Kidney (tissue), 14 donors: ENCODE measurements around the gene PVALEF. TPM values are rescaled to one million over a fixed set of nuclear protein-coding genes. Genes with fewer than 3 reads are reported as not detected.

Experiments used
- DNase-seq, 5 donors: peaks; one replicate each; pipeline ENCODE4 v3.0.0-alpha.2; 2013 to 2020
- FAIRE-seq: peaks from 2 replicates; lab custom pipeline; 2012; peaks lifted over from hg19 to GRCh38; lab: Jason Lieb, UNC
- H3K27ac ChIP-seq, 2 donors: one replicate each; pipeline ENCODE4 v1.7.0; 2013; ENCODE audit warnings: low read depth in 2 of 2, low read length in 2 of 2, inconsistent platforms in 1 of 2
- H3K27me3 ChIP-seq: one replicate; pipeline ENCODE4 v1.7.1; 2013; ENCODE audit warnings: low read length, inconsistent platforms; ENCODE audit not compliant: control insufficient read depth, insufficient read depth
- H3K36me3 ChIP-seq, 3 donors: one replicate each; pipeline versions ENCODE4 v1.7.0 to v1.7.1; 2013; ENCODE audit warnings: low read length in 3 of 3, control low read depth in 1 of 3, inconsistent platforms in 1 of 3; ENCODE audit not compliant: insufficient read depth in 3 of 3, control insufficient read depth in 2 of 3
- H3K4me1 ChIP-seq, 3 donors: one replicate each; pipeline versions ENCODE4 v1.7.0 to v1.7.1; 2013; ENCODE audit warnings: low read length in 3 of 3, inconsistent platforms in 1 of 3, low read depth in 1 of 3; ENCODE audit not compliant: control insufficient read depth in 2 of 3, insufficient read depth in 2 of 3
- H3K4me3 ChIP-seq, 3 donors: one replicate each; pipeline versions ENCODE4 v1.7.0 to v1.8.1; 2013; ENCODE audit warnings: low read length in 3 of 3, control low read depth in 1 of 3, inconsistent platforms in 1 of 3
- H3K9ac ChIP-seq, 3 donors: one replicate each; pipeline versions ENCODE4 v1.7.0 to v1.7.1; 2013; ENCODE audit warnings: low read length in 3 of 3, control low read depth in 1 of 3, inconsistent platforms in 1 of 3
- H3K9me3 ChIP-seq, 3 donors: one replicate each; pipeline versions ENCODE4 v1.7.0 to v1.7.1; 2013; ENCODE audit warnings: low read length in 3 of 3, control low read depth in 1 of 3, inconsistent platforms in 1 of 3; ENCODE audit not compliant: control insufficient read depth in 2 of 3, insufficient read depth in 1 of 3
- intact Hi-C: fragments of 100-400 bp; cut with DNase I; formaldehyde crosslinking; loops from one replicate; pipeline ENCODE4 v1.11.1; 2022
- polyA plus RNA-seq: library from polyadenylated mRNA; stranded (reverse); fragments of 350-450 nt; fragmentation: Illumina TruSeq; extraction: RNeasy Lipid Tissue Mini Kit (QIAGEN cat#74804); gene quantifications from one replicate; pipeline ENCODE4 v1.2.3, GENCODE V29; 2014; ENCODE audit warnings: low read depth, low replicate concordance; ENCODE audit not compliant: insufficient read depth
- total RNA-seq: library from RNA; stranded (reverse); fragmentation: NEBNext Ultra II Directional; extraction: Animal tissue kit (Norgen Biotek cat#: 25700); gene quantifications from one replicate; pipeline ENCODE4 v1.2.1, GENCODE V29; 2021
- TF ChIP-seq, protein P1 (sequence below): IDR thresholded peaks from 3 replicates; pipeline ENCODE4 v1.5.1; 2012; ENCODE audit warnings: mild to moderate bottlenecking, moderate library complexity, borderline replicate concordance; ENCODE audit not compliant: insufficient read depth; ENCODE audit errors: extremely low read depth
- donor health status: control.
- donor health status: control.
- donor health status: control.
- donor health status: control.
- donor health status: control.
- donor health status: DM: yes; HTN: yes; CAD: no.
- donor health status: Normal renal cell carcinoma (clear cell type).

The PVALEF gene
- total and polyA plus RNA-seq, 2 donors from 2014 or later: not detected

DNA sequence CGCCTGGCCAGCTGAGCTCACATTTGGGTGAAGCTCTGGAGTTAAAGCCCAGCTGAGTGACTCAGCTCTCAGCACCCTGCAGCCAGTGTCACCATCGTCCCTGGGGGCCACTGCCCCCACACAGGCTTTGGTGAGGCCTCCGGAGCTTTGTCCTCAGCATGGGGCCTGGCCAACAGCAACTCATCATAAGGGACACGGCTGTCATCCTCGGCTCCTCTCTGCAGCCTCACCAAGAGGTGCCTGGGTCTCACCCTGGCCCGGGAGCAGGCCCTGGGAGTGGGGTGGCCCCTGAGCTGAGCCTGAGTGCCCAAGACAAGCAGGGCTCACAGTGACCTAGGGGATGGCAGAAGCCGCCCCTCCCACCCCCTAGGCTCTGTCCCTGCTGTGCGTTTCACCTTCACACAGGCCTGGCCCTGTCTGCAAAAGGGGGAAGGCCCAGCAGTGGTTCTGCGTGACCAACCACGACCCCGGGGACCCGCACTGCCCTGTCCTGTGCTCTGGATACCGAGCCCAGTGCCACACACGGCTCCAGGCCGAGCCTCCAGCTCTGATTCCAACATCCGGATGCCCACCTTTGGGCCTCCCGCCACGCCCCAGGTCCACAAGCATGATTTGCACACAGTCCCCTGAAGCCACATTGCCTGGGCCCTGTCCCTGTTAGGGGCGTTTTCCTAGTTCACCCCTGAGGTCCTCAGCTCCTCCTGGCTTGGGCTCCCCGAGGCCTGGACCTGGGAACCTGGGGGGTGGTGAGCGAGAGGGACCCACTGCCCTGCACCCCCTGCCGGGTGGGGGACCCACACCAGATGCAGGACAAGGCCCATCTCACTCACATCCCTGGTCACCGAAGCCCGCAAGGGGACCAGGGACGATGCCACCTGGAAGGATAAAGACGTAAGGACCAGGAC lies 22.5 kb downstream of the PVALEF start:
- Histone ChIP-seq H3K9me3 (no peaks in the 10 kb centered on the region), H3K27me3 (no peaks in the 10 kb centered on the region), H3K36me3 (no peaks in the 10 kb centered on the region), H3K4me1 (no peaks in the 10 kb centered on the region), H3K9ac (no peak overlapping the region), H3K4me3 (no peak overlapping the region), H3K27ac (no peak overlapping the region)
- TF ChIP-seq, protein P1, sequence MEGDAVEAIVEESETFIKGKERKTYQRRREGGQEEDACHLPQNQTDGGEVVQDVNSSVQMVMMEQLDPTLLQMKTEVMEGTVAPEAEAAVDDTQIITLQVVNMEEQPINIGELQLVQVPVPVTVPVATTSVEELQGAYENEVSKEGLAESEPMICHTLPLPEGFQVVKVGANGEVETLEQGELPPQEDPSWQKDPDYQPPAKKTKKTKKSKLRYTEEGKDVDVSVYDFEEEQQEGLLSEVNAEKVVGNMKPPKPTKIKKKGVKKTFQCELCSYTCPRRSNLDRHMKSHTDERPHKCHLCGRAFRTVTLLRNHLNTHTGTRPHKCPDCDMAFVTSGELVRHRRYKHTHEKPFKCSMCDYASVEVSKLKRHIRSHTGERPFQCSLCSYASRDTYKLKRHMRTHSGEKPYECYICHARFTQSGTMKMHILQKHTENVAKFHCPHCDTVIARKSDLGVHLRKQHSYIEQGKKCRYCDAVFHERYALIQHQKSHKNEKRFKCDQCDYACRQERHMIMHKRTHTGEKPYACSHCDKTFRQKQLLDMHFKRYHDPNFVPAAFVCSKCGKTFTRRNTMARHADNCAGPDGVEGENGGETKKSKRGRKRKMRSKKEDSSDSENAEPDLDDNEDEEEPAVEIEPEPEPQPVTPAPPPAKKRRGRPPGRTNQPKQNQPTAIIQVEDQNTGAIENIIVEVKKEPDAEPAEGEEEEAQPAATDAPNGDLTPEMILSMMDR: no peak
- intact Hi-C loops: no loop called here
- FAIRE-seq (no peak), DNase-seq (no peak)

DNA sequence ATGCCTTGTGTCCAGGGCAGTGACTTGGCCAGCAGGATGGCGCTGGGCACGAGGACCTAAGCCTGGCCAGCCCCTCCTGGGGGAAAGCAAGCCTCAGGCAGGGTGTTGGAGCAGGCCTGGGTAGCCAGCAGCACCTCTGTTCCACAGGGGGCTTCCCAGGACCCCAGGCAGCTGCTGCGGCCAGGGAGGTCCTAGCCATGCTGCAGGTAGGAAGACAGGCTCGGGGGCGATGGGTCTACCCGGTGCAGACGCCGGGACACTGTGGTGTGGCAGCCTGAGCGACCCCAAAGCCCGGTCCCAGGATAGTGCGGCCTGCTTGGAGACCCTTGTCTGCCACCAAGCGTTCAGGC lies 23.2 kb downstream of the PVALEF start:
- Histone ChIP-seq H3K9me3 (no peaks in the 10 kb centered on the region), H3K4me3 (no peak overlapping the region)
- intact Hi-C loops: no loop called here

DNA sequence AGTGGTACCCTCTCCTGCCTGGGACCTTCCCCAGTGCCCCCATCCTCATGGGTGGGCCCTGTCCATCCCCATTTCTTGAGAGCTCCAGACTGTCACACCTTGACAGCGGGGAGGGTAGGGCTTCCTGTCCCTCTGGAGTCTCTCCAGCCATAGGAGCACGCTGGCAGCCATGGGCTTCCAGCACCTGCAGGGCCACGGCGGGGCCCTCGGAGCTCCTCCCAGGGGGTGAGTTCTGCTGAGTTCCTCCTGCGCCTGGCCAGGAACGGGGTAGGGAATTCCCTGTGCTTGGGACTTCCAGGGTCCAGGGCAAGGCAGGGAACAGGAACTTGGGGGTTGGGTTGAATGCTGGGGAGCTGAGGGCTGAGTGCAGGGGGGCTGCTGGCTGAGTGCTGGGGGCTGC lies 23.7 kb downstream of the PVALEF start:
- no peaks in the 10 kb centered on the region for H3K36me3 ChIP-seq
- no peaks in the 10 kb centered on the region for H3K9me3 ChIP-seq
- no peaks in the 10 kb centered on the region for H3K27me3 ChIP-seq
- no peak overlapping the region for H3K27ac ChIP-seq
- intact Hi-C loops: no loop called here
- TF ChIP-seq, protein P1: no peak
- no peak overlapping the region for H3K4me3 ChIP-seq
- FAIRE-seq: no peak
- no peaks in the 10 kb centered on the region for H3K4me1 ChIP-seq
- no peak overlapping the region for H3K9ac ChIP-seq
- DNase-seq: no peak

More for the DNA sequence above, 23.2 kb downstream of the PVALEF start:
- DNase-seq (no peak), FAIRE-seq (no peak)
- no peak overlapping the region for H3K9ac ChIP-seq
- TF ChIP-seq, protein P1: no peak
- no peaks in the 10 kb centered on the region for H3K36me3 ChIP-seq
- no peak overlapping the region for H3K27ac ChIP-seq
- H3K27me3 ChIP-seq: no peaks in the 10 kb centered on the region
- no peaks in the 10 kb centered on the region for H3K4me1 ChIP-seq
